H9 (cell line): ENCODE results near the gene GALR2. TPM values are rescaled to one million over a fixed set of nuclear protein-coding genes. Genes with fewer than 3 reads are reported as not detected.

Experiments used
- DNase-seq: peaks from one replicate; pipeline ENCODE4 v3.0.0-alpha.2; 2017
- H2AFZ ChIP-seq: one replicate; pipeline ENCODE4 v1.6.1; 2013; ENCODE audit warnings: mild to moderate bottlenecking, low read length, control low read depth, moderate library complexity
- H2AK5ac ChIP-seq: 2 replicates; pipeline ENCODE4 v1.6.1; 2013; ENCODE audit warnings: low read length, control low read depth, mixed read lengths; ENCODE audit not compliant: insufficient read length
- H2BK120ac ChIP-seq: one replicate; pipeline ENCODE4 v1.6.1; 2013; ENCODE audit warnings: low read depth, mild to moderate bottlenecking, low read length, control low read depth, inconsistent platforms; ENCODE audit not compliant: poor library complexity, severe bottlenecking
- H2BK12ac ChIP-seq: 2 replicates; pipeline ENCODE4 v1.6.1; 2013; ENCODE audit warnings: low read length, control low read depth, mixed read lengths, low read depth; ENCODE audit not compliant: insufficient read length
- H2BK15ac ChIP-seq: 2 replicates; pipeline ENCODE4 v1.6.1; 2013; ENCODE audit warnings: low read depth, low read length, control low read depth
- H2BK20ac ChIP-seq: one replicate; pipeline ENCODE4 v1.6.1; 2013; ENCODE audit warnings: low read depth, mild to moderate bottlenecking, low read length, control low read depth, inconsistent platforms; ENCODE audit not compliant: poor library complexity, severe bottlenecking
- H2BK5ac ChIP-seq: 2 replicates; pipeline ENCODE4 v1.6.1; 2013; ENCODE audit warnings: low read length, control low read depth, mixed read lengths; ENCODE audit not compliant: insufficient read length
- H3K14ac ChIP-seq: 2 replicates; pipeline ENCODE4 v1.6.1; 2013; ENCODE audit warnings: low read length, control low read depth; ENCODE audit not compliant: insufficient read depth
- H3K18ac ChIP-seq: 2 replicates; pipeline ENCODE4 v1.6.1; 2013; ENCODE audit warnings: low read depth, mild to moderate bottlenecking, mixed read lengths, low read length, control low read depth; ENCODE audit not compliant: insufficient read length
- H3K23ac ChIP-seq: 2 replicates; pipeline ENCODE4 v1.6.1; 2013; ENCODE audit warnings: low read length, control low read depth, mixed read lengths, low read depth; ENCODE audit not compliant: insufficient read length
- H3K23me2 ChIP-seq: 2 replicates; pipeline ENCODE4 v1.6.1; 2013; ENCODE audit warnings: low read depth, mild to moderate bottlenecking, mixed read lengths, low read length, control low read depth; ENCODE audit not compliant: insufficient read length, poor library complexity, severe bottlenecking
- H3K27ac ChIP-seq: 2 replicates; pipeline ENCODE4 v1.5.1; 2013; ENCODE audit warnings: low read length, control low read depth, mixed read lengths, low read depth; ENCODE audit not compliant: insufficient read length
- H3K27me3 ChIP-seq: 2 replicates; pipeline ENCODE4 v1.6.1; 2013; ENCODE audit warnings: low read length, control low read depth, inconsistent platforms; ENCODE audit not compliant: insufficient read depth
- H3K4ac ChIP-seq: 2 replicates; pipeline ENCODE4 v1.6.1; 2013; ENCODE audit warnings: low read depth, mild to moderate bottlenecking, control low read depth, inconsistent platforms, low read length, moderate library complexity
- H3K4me1 ChIP-seq: 2 replicates; pipeline ENCODE4 v1.6.1; 2013; ENCODE audit warnings: low read length, control low read depth, inconsistent platforms; ENCODE audit not compliant: insufficient read depth
- H3K4me2 ChIP-seq: 2 replicates; pipeline ENCODE4 v1.6.1; 2013; ENCODE audit warnings: low read length, control low read depth, mixed read lengths; ENCODE audit not compliant: insufficient read length, insufficient read depth
- H3K56ac ChIP-seq: 2 replicates; pipeline ENCODE4 v1.6.1; 2013; ENCODE audit warnings: low read depth, mild to moderate bottlenecking, mixed read lengths, low read length, control low read depth; ENCODE audit not compliant: insufficient read length
- H3K79me1 ChIP-seq: 2 replicates; pipeline ENCODE4 v1.6.1; 2013; ENCODE audit warnings: low read depth, mild to moderate bottlenecking, moderate library complexity, low read length, control low read depth, inconsistent platforms; ENCODE audit not compliant: insufficient read depth, poor library complexity, severe bottlenecking
- H3K79me2 ChIP-seq: 2 replicates; pipeline ENCODE4 v1.6.1; 2013; ENCODE audit warnings: low read length, control low read depth, inconsistent platforms; ENCODE audit not compliant: insufficient read depth
- H3K9ac ChIP-seq: 2 replicates; pipeline ENCODE4 v1.6.1; 2013; ENCODE audit warnings: low read length, control low read depth, mixed read lengths; ENCODE audit not compliant: insufficient read length; ENCODE audit errors: extremely low read depth
- H3K9me3 ChIP-seq: one replicate; pipeline ENCODE4 v1.6.1; 2013; ENCODE audit warnings: low read depth, low read length, inconsistent platforms; ENCODE audit not compliant: control insufficient read depth
- H3T11ph ChIP-seq: one replicate; pipeline ENCODE4 v1.6.1; 2013; ENCODE audit warnings: mild to moderate bottlenecking, low read length, control low read depth, inconsistent platforms
- H4K20me1 ChIP-seq: one replicate; pipeline ENCODE4 v1.6.1; 2013; ENCODE audit not compliant: control insufficient read depth, insufficient read length, insufficient read depth
- H4K5ac ChIP-seq: 2 replicates; pipeline ENCODE4 v1.6.1; 2013; ENCODE audit warnings: low read depth, mild to moderate bottlenecking, mixed read lengths, low read length, control low read depth; ENCODE audit not compliant: insufficient read length
- H4K8ac ChIP-seq: replicated peaks from 2 replicates; pipeline ENCODE4 v1.6.1; 2013; ENCODE audit warnings: low read length, control low read depth, mixed read lengths, low read depth; ENCODE audit not compliant: insufficient read length
- H4K91ac ChIP-seq: 2 replicates; pipeline ENCODE4 v1.6.1; 2013; ENCODE audit warnings: low read depth, mild to moderate bottlenecking, moderate library complexity, mixed read lengths, low read length, control low read depth; ENCODE audit not compliant: insufficient read length
- H3K27ac Mint-ChIP-seq, 3 experiments: 2 replicates in 2 of 3; 3 replicates in 1 of 3; pipeline ENCODE4 v1.8.0; 2020 to 2021; ENCODE audit warnings: mixed read lengths in 3 of 3, mild to moderate bottlenecking in 1 of 3, moderate library complexity in 1 of 3
- H3K27me3 Mint-ChIP-seq: 2 replicates; pipeline ENCODE4 v1.8.0; 2021; ENCODE audit warnings: low read depth, mild to moderate bottlenecking, moderate library complexity, mixed read lengths
- H3K36me3 Mint-ChIP-seq, 3 experiments: 2 replicates in 2 of 3; 3 replicates in 1 of 3; pipeline ENCODE4 v1.8.0; 2020 to 2021; ENCODE audit warnings: low read depth in 3 of 3, mixed read lengths in 3 of 3; ENCODE audit not compliant: insufficient read depth in 1 of 3
- H3K4me1 Mint-ChIP-seq, 2 experiments: 2 replicates each; pipeline ENCODE4 v1.8.0; 2020; ENCODE audit warnings: mixed read lengths in 2 of 2
- H3K4me3 Mint-ChIP-seq, 2 experiments: 2 replicates in 1 of 2; 3 replicates in 1 of 2; pipeline ENCODE4 v1.8.0; 2020 to 2021; ENCODE audit warnings: mild to moderate bottlenecking in 2 of 2, mixed read lengths in 2 of 2, moderate library complexity in 1 of 2
- H3K9me3 Mint-ChIP-seq, 2 experiments: 2 replicates in 1 of 2; 3 replicates in 1 of 2; pipeline ENCODE4 v1.8.0; 2020; ENCODE audit warnings: mild to moderate bottlenecking in 2 of 2, mixed read lengths in 2 of 2, moderate library complexity in 1 of 2
- CTCF ChIP-seq: fragments of 200-600 bp; sonication (generic); conservative IDR thresholded peaks from 3 replicates; pipeline ENCODE4 v1.8.0; 2021; ENCODE audit warnings: antibody characterized with exemption, mild to moderate bottlenecking
- WGBS: extraction: QIAGEN DNeasy Blood & Tissue Kit; methylation state at CpG from one replicate; pipeline ENCODE4 v1.1.7; 2013; ENCODE audit warnings: missing lambda C conversion rate, low lambda C conversion rate, mixed read lengths; ENCODE audit not compliant: insufficient read length; ENCODE audit errors: extremely low coverage; 5-methylcytosine and 5-hydroxymethylcytosine counted together
- total RNA-seq: library from RNA; stranded (reverse); gene quantifications from 2 replicates; pipeline ENCODE4 v1.2.1, GENCODE V29; 2021

The GALR2 gene
- total RNA-seq, 1 experiment from 2014 or later = 0.81 TPM

GRCh38 chr17:76065775-76066174, 8.8 kb upstream of the GALR2 start:
- no peak overlapping the region for H2AFZ ChIP-seq
- H3K14ac ChIP-seq = no peak overlapping the region
- Mint-ChIP-seq H3K36me3 (peaks cover 26 to 73% (median 60%) of the 10 kb centered on the region in 3 experiments; a peak in 6 of 7 replicates), H3K27ac (no peak overlapping the region), H3K9me3 (no peaks in the 10 kb centered on the region), H3K4me1 (peaks cover 2% of the 10 kb centered on the region in 2 experiments; a peak in 3 of 4 replicates), H3K4me3 (no peak overlapping the region), H3K27me3 (no peaks in the 10 kb centered on the region)
- H3K27me3 ChIP-seq = no peaks in the 10 kb centered on the region
- H3K4me1 ChIP-seq = no peaks in the 10 kb centered on the region
- no peaks in the 10 kb centered on the region for H3K23me2 ChIP-seq
- H4K8ac ChIP-seq = no peak overlapping the region
- no peak overlapping the region for H2AK5ac ChIP-seq
- no peak overlapping the region for H4K5ac ChIP-seq
- no peak overlapping the region for H3K56ac ChIP-seq
- no peak overlapping the region for H3K4ac ChIP-seq
- H2BK12ac ChIP-seq = no peak overlapping the region
- no peak overlapping the region for H3K18ac ChIP-seq
- no peak overlapping the region for H3K27ac ChIP-seq
- no peak overlapping the region for H3K23ac ChIP-seq
- H4K91ac ChIP-seq = no peak overlapping the region
- H3K9ac ChIP-seq = no peak overlapping the region
- no peak for DNase-seq
- no peaks in the 10 kb centered on the region for H4K20me1 ChIP-seq
- no peak overlapping the region for H3K4me2 ChIP-seq
- H3T11ph ChIP-seq = no peak overlapping the region
- no peaks in the 10 kb centered on the region for H3K79me1 ChIP-seq
- no peaks in the 10 kb centered on the region for H3K79me2 ChIP-seq
- WGBS = no CpG with 5 or more reads among the region's 4 CpGs
- no peaks in the 10 kb centered on the region for H3K9me3 ChIP-seq
- no peak overlapping the region for H2BK120ac ChIP-seq
- H2BK20ac ChIP-seq = no peak overlapping the region
- no peak overlapping the region for H2BK5ac ChIP-seq
- no peak for TF ChIP-seq CTCF
- H2BK15ac ChIP-seq = no peak overlapping the region
